ENCODE measurements around the gene PKNOX2. TPM values are rescaled to one million over a fixed set of nuclear protein-coding genes. Genes with fewer than 3 reads are reported as not detected.

PKNOX2 gene
- total RNA-seq, 1 experiment from 2014 or later, result 0.10 TPM

DNA sequence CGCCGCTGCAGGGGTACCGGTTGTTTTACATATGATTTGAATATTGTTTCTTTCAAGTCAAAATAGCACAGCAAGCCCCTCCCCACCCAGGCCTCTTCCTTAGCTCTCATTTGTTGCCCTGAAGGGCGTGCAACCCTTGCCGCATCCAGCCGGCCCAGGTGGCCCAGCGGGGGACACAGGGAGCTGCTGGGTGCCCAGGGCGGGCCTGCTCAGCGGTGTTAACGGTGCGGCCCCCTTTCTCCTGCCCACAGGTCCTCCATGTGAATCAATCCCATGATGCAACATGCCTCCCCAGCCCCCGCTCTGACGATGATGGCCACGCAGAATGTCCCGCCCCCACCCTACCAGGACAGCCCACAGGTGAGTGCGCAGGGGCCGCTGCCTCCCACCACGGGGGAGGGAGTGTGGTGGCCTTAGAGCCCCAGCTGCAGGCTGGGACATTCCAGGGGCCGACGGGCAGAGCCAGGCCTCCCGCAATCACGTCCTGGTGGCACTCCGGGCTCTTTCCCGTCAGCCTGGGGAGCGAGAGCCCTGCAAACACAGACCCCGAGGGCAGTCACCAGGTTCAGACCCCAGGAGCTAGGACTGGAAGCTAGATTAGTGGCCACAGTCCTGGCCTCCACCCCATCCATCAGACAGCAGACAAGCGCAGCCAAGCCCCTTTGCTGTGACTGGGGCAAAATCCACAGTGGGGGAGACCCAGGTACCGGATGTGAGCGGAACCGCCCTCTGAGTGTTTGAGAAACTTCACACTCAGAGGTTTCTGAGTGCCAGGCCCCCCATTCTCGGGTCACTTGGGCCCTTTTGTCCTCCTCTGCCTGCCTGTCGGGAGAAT lies 186.7 kb downstream of the PKNOX2 start:
- DNase-seq (ENCODE audit: low read depth), result no peak

DNA sequence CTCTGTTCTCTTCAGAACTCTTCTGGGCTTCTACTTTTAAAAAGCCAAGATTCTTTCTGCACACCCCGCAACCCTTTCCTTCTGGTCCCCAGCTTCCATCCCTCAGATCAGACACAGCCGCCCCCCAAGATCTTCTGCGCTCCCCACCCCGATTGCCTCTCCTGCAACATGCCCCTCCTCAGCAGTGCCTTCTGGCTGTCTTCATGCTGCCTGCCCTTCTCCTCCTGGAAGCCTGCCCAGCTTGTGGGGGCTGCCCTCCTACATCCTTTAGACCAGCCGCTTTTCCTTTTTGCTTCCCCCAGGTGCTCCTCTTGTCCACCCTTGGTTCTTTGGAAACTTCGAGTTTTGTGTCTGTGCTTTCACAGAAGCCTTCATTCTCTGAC lies 187.3 kb downstream of the PKNOX2 start:
- DNase-seq (ENCODE audit: low read depth), result no peak

DNA sequence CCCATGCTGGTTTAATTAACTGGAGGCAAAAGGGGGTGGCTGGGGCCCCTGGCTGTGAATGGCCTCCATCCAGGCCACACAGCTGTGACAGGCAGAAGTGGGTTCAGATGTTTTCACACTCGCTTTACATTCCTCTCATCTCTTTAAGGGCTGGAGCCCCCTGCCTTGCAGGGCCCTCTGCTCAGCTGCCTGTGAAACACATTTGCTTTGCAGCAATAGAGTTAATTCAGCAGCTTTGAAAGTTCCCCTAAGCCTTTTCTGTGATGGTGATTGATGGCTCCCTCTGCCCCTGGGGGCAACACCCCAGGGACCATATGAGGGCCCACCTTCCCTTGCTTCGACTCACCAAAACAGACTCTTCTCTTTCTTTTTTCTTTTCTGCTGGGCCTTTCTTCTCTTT lies 192.2 kb downstream of the PKNOX2 start:
- no peak for DNase-seq (ENCODE audit: low read depth)

DNA sequence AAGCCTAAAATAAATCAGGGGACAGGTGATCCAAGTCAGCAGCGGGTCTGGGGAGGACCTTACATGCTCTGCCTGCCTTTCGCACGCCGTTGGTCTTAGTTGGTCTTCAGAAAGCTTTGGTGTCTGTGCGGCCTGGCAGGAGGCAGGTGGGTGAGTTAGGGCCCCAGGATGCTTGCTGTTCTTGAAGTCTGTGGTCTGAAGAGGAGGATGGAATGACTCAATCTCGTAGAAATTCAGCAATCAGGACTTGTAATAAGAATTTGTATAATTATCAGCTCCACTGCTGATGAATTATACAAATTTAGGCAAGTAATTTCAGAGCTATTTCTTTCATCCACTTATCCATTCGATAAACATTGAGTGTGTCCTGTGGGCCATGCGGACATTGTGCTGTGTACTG lies 193.0 kb downstream of the PKNOX2 start:
- DNase-seq (ENCODE audit: low read depth), result no peak

GRCh38 chr11:125358254-125358840 lies 193.8 kb downstream of the PKNOX2 start:
- DNase-seq (ENCODE audit: low read depth), result peak; percentile 42

- no peak for DNase-seq (ENCODE audit: low read depth)
Observed at GRCh38 chr11:125359130-125359529, 194.6 kb downstream of the PKNOX2 start.

- DNase-seq (ENCODE audit: low read depth), result no peak
Observed at GRCh38 chr11:125360066-125360465, 195.5 kb downstream of the PKNOX2 start.

GRCh38 chr11:125364121-125364826 lies 199.7 kb downstream of the PKNOX2 start:
- peak; percentile 68 for DNase-seq (ENCODE audit: low read depth)

GRCh38 chr11:125365196-125365931 lies 200.8 kb downstream of the PKNOX2 start:
- DNase-seq (ENCODE audit: low read depth), result no peak

DNA sequence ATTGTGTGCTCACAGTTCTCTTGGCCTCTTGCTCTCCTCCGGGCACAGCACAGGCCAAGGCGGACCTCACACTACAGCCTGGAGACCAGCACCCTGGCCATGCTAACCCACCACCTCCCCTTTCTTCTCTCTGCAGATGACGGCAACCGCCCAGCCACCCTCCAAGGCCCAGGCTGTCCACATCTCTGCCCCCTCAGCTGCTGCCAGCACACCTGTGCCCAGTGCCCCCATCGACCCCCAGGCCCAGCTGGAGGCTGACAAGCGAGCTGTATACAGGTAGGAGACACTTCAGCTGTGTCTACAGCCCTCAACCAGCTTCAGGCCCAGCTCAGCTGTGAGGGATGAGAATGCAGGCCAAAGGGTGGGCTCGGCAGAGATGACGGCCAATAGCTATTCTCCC lies 203.2 kb downstream of the PKNOX2 start:
- no peak for DNase-seq (ENCODE audit: low read depth)

- no peak for DNase-seq (ENCODE audit: low read depth)
Observed at GRCh38 chr11:125368757-125369156, 204.2 kb downstream of the PKNOX2 start.

- DNase-seq (ENCODE audit: low read depth), result no peak
Observed at GRCh38 chr11:125369808-125370207, 205.3 kb downstream of the PKNOX2 start.

GRCh38 chr11:125370561-125371389 lies 206.2 kb downstream of the PKNOX2 start:
- DNase-seq (ENCODE audit: low read depth), result no peak

DNA sequence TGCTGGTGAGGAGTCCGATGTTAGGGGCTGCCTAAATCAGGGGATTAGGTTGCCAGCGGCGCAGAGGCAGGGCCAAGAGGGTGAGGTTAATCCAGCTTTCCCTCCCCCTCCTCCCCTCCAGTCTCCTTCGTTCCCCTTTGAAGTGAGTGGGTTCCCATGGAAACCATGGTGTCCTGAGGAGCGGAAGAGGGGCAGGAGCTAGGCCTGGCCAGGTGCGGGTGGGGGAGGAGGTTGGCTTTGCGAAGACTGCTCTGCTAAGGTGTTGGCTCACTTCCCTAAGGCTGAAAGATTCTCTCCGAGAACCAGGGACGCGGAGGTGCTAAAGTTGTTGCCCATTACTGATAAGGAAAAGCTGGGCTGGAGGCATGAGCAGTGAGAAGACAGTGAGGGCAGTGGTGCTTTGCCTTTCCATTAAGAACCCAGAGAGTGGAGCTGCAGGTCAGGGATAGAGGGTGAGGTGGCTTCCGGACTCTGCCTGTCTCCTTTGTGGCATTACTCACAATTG lies 206.9 kb downstream of the PKNOX2 start:
- DNase-seq (ENCODE audit: low read depth), result peak; percentile 24

GRCh38 chr11:125372088-125372487 lies 207.5 kb downstream of the PKNOX2 start:
- no peak for DNase-seq (ENCODE audit: low read depth)

DNA sequence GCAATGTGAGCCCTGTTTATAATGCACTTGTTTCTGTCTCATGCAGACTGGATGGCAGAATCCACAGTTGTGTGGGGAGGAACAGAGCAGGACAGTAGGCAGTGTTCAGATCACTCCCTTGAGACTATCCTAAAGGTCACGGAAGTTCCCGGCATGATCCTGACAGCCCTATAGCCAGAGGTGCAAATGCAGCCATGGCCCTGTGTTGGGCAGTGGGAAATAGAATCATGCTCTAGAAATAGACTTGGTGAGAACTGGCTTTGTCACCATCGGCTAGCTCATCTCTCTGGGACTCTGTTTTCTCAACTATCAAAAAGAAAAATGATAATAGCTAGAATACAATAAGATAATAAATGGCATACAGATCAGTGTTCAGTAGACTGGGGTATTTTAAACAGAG lies 208.4 kb downstream of the PKNOX2 start:
- DNase-seq (ENCODE audit: low read depth), result no peak

DNA sequence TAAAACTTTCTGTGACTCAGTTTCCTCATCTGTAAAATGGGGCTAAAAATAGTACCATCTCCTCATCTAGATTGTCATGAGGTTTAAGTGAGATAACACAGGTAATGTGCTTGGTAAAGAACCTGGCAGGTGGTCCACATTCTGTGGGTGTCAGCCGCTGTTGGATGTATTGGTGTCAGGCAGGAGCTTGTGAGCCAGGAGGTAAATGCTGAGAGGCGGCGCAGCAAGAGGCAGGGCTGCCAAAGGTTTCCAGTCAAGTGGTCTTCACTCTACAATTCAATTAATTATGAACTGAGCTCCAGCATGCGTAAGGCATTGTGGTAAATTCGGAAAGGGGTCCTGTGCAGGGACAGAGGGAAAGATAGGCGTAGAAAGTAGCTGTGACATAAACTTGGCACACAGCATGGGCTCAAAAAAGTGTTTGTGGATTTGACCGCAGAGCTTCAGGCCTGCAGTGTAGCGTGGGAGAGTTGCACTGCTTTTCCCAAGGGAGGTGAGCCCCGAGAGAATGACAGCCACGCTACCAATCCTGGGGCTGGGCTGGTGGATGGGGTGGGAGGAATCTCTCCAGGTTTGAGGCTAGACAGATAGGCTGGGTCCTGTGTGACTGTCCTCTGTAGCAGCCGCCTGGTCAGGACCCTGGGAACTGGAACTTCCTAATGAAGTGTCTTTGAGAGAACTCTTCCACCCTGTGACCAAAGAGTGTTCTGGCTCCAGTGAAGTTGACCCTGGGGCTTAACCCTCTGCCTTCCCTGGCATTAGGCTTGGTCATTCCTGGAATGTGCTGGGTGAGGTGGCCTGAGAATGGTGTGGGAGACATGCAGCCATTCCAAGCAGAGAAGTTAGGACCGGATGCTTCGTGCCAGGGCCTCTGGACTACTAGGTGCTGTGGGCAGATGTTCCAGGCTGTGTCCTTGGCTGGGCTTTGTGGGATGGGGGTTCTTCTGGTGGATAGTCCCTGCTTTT lies 209.2 kb downstream of the PKNOX2 start:
- no peak for DNase-seq (ENCODE audit: low read depth)

GRCh38 chr11:125374398-125374797 lies 209.8 kb downstream of the PKNOX2 start:
- DNase-seq (ENCODE audit: low read depth), result no peak

GRCh38 chr11:125375146-125375545 lies 210.6 kb downstream of the PKNOX2 start:
- no peak for DNase-seq (ENCODE audit: low read depth)

Measured in HT1080 (cell line).